Ascending aorta (tissue), 2 donors: ENCODE results near the gene CELF4. TPM values are rescaled to one million over a fixed set of nuclear protein-coding genes. Genes with fewer than 3 reads are reported as not detected.

Experiments used
- DNase-seq, 2 donors: peaks; one replicate each; pipeline ENCODE4 v3.0.0-alpha.2; 2019; ENCODE audit warnings: low spot score in 2 of 2
- H3K27ac ChIP-seq, 2 donors: fragments of 200-600 bp; sonication (generic); one replicate each; pipeline ENCODE4 v1.5.1; 2016 to 2017; ENCODE audit warnings: mild to moderate bottlenecking in 1 of 2
- H3K27me3 ChIP-seq: fragments of 200-600 bp; sonication (generic); one replicate; pipeline ENCODE4 v1.5.1; 2017
- H3K36me3 ChIP-seq, 2 donors: fragments of 200-600 bp; sonication (generic); one replicate each; pipeline ENCODE4 v1.5.1; 2016
- H3K4me1 ChIP-seq, 2 donors: fragments of 200-600 bp; sonication (generic); one replicate each; pipeline ENCODE4 v1.5.1; 2016 to 2017; ENCODE audit warnings: mild to moderate bottlenecking in 1 of 2
- H3K4me3 ChIP-seq, 2 donors: fragments of 200-600 bp; sonication (generic); one replicate each; pipeline ENCODE4 v1.5.1; 2016 to 2017; ENCODE audit warnings: mild to moderate bottlenecking in 1 of 2
- H3K9me3 ChIP-seq, 2 donors: fragments of 200-600 bp; sonication (generic); one replicate each; pipeline ENCODE4 v1.5.1; 2016
- CTCF ChIP-seq, 3 experiments: fragments of 200-600 bp in 2 of 3; fragments of 450-650 bp in 1 of 3; sonication (generic) in 2 of 3; IDR thresholded peaks; one replicate each; pipeline ENCODE4 v1.5.1; 2016 to 2019; ENCODE audit warnings: antibody characterized with exemption in 3 of 3, mild to moderate bottlenecking in 1 of 3, moderate library complexity in 1 of 3
- intact Hi-C: fragments of 100-400 bp; cut with DNase I; formaldehyde crosslinking; loops from one replicate; pipeline ENCODE4 v1.15.1; 2023
- total RNA-seq: library from RNA; depleted of rRNA; stranded (reverse); fragments of >200 nt; gene quantifications from one replicate; pipeline ENCODE4 v1.1.0, GENCODE V29; 2016

CELF4 gene
- total RNA-seq, 1 donor from 2014 or later = not detected

GRCh38 chr18:37552286-37552685 is 13.3 kb downstream of the CELF4 start:
- no peak for TF ChIP-seq CTCF (IDR thresholded peaks at IDR 0.05)
- Histone ChIP-seq H3K4me3 (no peak overlapping the region), H3K36me3 (no peaks in the 10 kb centered on the region), H3K27ac (no peak overlapping the region), H3K27me3 (no peaks in the 10 kb centered on the region), H3K9me3 (no peaks in the 10 kb centered on the region), H3K4me1 (no peaks in the 10 kb centered on the region)
- no peak for DNase-seq
- intact Hi-C loops = no loop called here

GRCh38 chr18:37551846-37552245 is 13.8 kb downstream of the CELF4 start:
- DNase-seq = no peak
- H3K27ac ChIP-seq = no peak overlapping the region
- intact Hi-C loops = no loop called here
- no peaks in the 10 kb centered on the region for H3K4me1 ChIP-seq
- no peaks in the 10 kb centered on the region for H3K9me3 ChIP-seq
- H3K4me3 ChIP-seq = no peak overlapping the region
- no peaks in the 10 kb centered on the region for H3K36me3 ChIP-seq
- TF ChIP-seq CTCF (IDR thresholded peaks at IDR 0.05) = no peak
- H3K27me3 ChIP-seq = no peaks in the 10 kb centered on the region

- H3K4me3 ChIP-seq = no peak overlapping the region
- no peak for TF ChIP-seq CTCF (IDR thresholded peaks at IDR 0.05)
- no peaks in the 10 kb centered on the region for H3K4me1 ChIP-seq
- intact Hi-C loops = no loop called here
- no peaks in the 10 kb centered on the region for H3K27me3 ChIP-seq
- no peak overlapping the region for H3K27ac ChIP-seq
- DNase-seq = no peak
- no peaks in the 10 kb centered on the region for H3K36me3 ChIP-seq
- H3K9me3 ChIP-seq = no peaks in the 10 kb centered on the region
Measured at GRCh38 chr18:37551249-37551648, 14.3 kb downstream of the CELF4 start.

GRCh38 chr18:37550118-37550875 is 15.3 kb downstream of the CELF4 start:
- no peak for TF ChIP-seq CTCF (IDR thresholded peaks at IDR 0.05)
- Histone ChIP-seq H3K4me3 (no peak overlapping the region), H3K27me3 (no peaks in the 10 kb centered on the region), H3K9me3 (no peaks in the 10 kb centered on the region), H3K36me3 (no peaks in the 10 kb centered on the region), H3K27ac (no peak overlapping the region), H3K4me1 (no peaks in the 10 kb centered on the region)
- no peak for DNase-seq
- intact Hi-C loops = no loop called here

- intact Hi-C loops = no loop called here
- Histone ChIP-seq H3K4me3 (no peak overlapping the region), H3K9me3 (no peaks in the 10 kb centered on the region), H3K27ac (no peak overlapping the region), H3K4me1 (no peaks in the 10 kb centered on the region), H3K27me3 (no peaks in the 10 kb centered on the region), H3K36me3 (no peaks in the 10 kb centered on the region)
- no peak for TF ChIP-seq CTCF (IDR thresholded peaks at IDR 0.05)
- no peak for DNase-seq
Measured at GRCh38 chr18:37548679-37549289, 16.8 kb downstream of the CELF4 start.
